HepG2 (cell line): Measurements from ENCODE around the gene RNLS. TPM values are rescaled to one million over a fixed set of nuclear protein-coding genes. Genes with fewer than 3 reads are reported as not detected.

ENCODE experiments used
- ATAC-seq: fragments of 200-7000 bp; cut with Tn5 transposase; 3 replicates; pipeline ENCODE4 v1.9.1; 2020; ENCODE audit warnings: mild to moderate bottlenecking, moderate library complexity
- BruUV-seq: library from RNA; stranded (reverse); fragments of 400-500 nt; replicated peaks from 2 replicates; lab custom pipeline; 2021; lab: Mats Ljungman, UMichigan
- CTCF ChIA-PET: fragments of 300-600 bp; formaldehyde crosslinking; extraction: SDS; loops from one replicate; lab custom pipeline; 2021; ENCODE audit warnings: low total read pairs, inconsistent platforms, low intra/inter-chr PET ratio; lab: Yijun Ruan, JAX
- POLR2A ChIA-PET: fragments of 350-600 bp; sonication (Branson Sonifier 250); formaldehyde crosslinking; loops from one replicate; lab custom pipeline; 2020; ENCODE audit warnings: antibody characterized with exemption, inconsistent platforms; lab: Yijun Ruan, JAX
- DNase-seq: peaks from one replicate; pipeline ENCODE4 v3.0.0-alpha.2; 2015; ENCODE audit warnings: low spot score
- FAIRE-seq: peaks from 3 replicates; lab custom pipeline; 2011; peaks lifted over from hg19 to GRCh38; lab: Jason Lieb, UNC
- H2AFZ ChIP-seq: one replicate; pipeline ENCODE4 v1.6.1; 2011; ENCODE audit warnings: low read length, inconsistent platforms
- H3K27ac ChIP-seq: fragments of 300-600 bp; 3 replicates; pipeline ENCODE4 v1.8.0; 2011; ENCODE audit warnings: mixed run types, mild to moderate bottlenecking, mixed read lengths, low read length, inconsistent platforms; ENCODE audit not compliant: insufficient read depth; ENCODE audit errors: extremely low read length
- H3K27me3 ChIP-seq, 2 experiments: fragments of 200-600 bp in 1 of 2; 2 replicates in 1 of 2; 3 replicates in 1 of 2; pipeline versions ENCODE4 v1.6.0 to v1.8.0; 2011; ENCODE audit warnings: low read length in 2 of 2, mild to moderate bottlenecking in 2 of 2, moderate library complexity in 2 of 2, inconsistent platforms in 1 of 2; ENCODE audit not compliant: insufficient read depth in 2 of 2, control insufficient read depth in 1 of 2
- H3K36me3 ChIP-seq, 2 experiments: fragments of 200-600 bp in 1 of 2; replicated peaks in 1 of 2; 2 replicates in 1 of 2; 3 replicates in 1 of 2; pipeline versions ENCODE4 v1.5.1 to v1.8.0; 2011; ENCODE audit warnings: low read length in 2 of 2, inconsistent platforms in 1 of 2; ENCODE audit not compliant: insufficient read depth in 2 of 2, control insufficient read depth in 1 of 2
- H3K4me1 ChIP-seq: 2 replicates; pipeline ENCODE4 v1.5.1; 2012; ENCODE audit warnings: low read length, inconsistent platforms; ENCODE audit not compliant: insufficient read depth
- H3K4me2 ChIP-seq: 2 replicates; pipeline ENCODE4 v1.6.0; 2011; ENCODE audit warnings: low read depth, low read length, inconsistent platforms
- H3K4me3 ChIP-seq, 3 experiments: fragments of 200-600 bp in 1 of 3; sonication (generic), shearing (Covaris generic) in 1 of 3; replicated peaks in 1 of 3; 2 replicates each; pipeline ENCODE4 v1.5.1; 2011 to 2016; ENCODE audit warnings: low read length in 3 of 3, inconsistent platforms in 2 of 3, low read depth in 2 of 3, mild to moderate bottlenecking in 2 of 3, control low read depth in 1 of 3, mixed read lengths in 1 of 3; ENCODE audit not compliant: insufficient read depth in 1 of 3
- H3K79me2 ChIP-seq: one replicate; pipeline ENCODE4 v1.6.1; 2011; ENCODE audit warnings: low read length, inconsistent platforms; ENCODE audit not compliant: insufficient read depth
- H3K9ac ChIP-seq: 2 replicates; pipeline ENCODE4 v1.6.0; 2011; ENCODE audit warnings: mild to moderate bottlenecking, low read depth, low read length, inconsistent platforms; ENCODE audit not compliant: insufficient read depth
- H3K9me3 ChIP-seq: 2 replicates; pipeline ENCODE4 v1.5.1; 2012; ENCODE audit warnings: mild to moderate bottlenecking, low read length
- H4K20me1 ChIP-seq: 2 replicates; pipeline ENCODE4 v1.6.0; 2011; ENCODE audit warnings: inconsistent platforms, mild to moderate bottlenecking, low read length, moderate library complexity; ENCODE audit not compliant: insufficient read depth
- DPF2 ChIP-seq: sonication (generic); formaldehyde crosslinking; IDR thresholded peaks from 2 replicates; pipeline ENCODE4 v1.4.0; 2020; ENCODE audit warnings: mild to moderate bottlenecking, low read depth, missing genetic modification reagents, borderline replicate concordance
- HNF4A ChIP-seq: sonication (generic); formaldehyde crosslinking; IDR thresholded peaks from 2 replicates; pipeline ENCODE4 v1.4.0; 2020; ENCODE audit warnings: missing genetic modification reagents
- MEIS2 ChIP-seq: sonication (generic); formaldehyde crosslinking; IDR thresholded peaks from 2 replicates; pipeline ENCODE4 v1.9.0; 2021; ENCODE audit warnings: mild to moderate bottlenecking, missing genetic modification reagents
- MLLT10 ChIP-seq: sonication (generic); formaldehyde crosslinking; IDR thresholded peaks from 2 replicates; pipeline ENCODE4 v1.4.0; 2020; ENCODE audit warnings: missing genetic modification reagents
- NR2F6 ChIP-seq, 2 experiments: IDR thresholded peaks; 2 replicates each; pipeline ENCODE4 v1.6.1; 2016; ENCODE audit warnings: antibody characterized with exemption in 1 of 2, mild to moderate bottlenecking in 1 of 2
- PCBP1 ChIP-seq: fragments of 200-400 bp; formaldehyde crosslinking; IDR thresholded peaks from 2 replicates; pipeline ENCODE4 v1.6.1; 2017; ENCODE audit warnings: mild to moderate bottlenecking, low read depth, low read length, borderline replicate concordance
- PPARG ChIP-seq: conservative IDR thresholded peaks from 2 replicates; pipeline ENCODE4 v1.6.1; 2016; ENCODE audit warnings: missing biosample characterization, missing genetic modification reagents
- PRDM15 ChIP-seq: sonication (generic); formaldehyde crosslinking; IDR thresholded peaks from 2 replicates; pipeline ENCODE4 v1.4.0; 2020; ENCODE audit warnings: missing genetic modification reagents
- ZMAT3 ChIP-seq: sonication (generic); formaldehyde crosslinking; conservative IDR thresholded peaks from 2 replicates; pipeline ENCODE4 v1.7.0; 2021; ENCODE audit warnings: missing genetic modification reagents
- ZNF101 ChIP-seq: sonication (generic); formaldehyde crosslinking; IDR thresholded peaks from 2 replicates; pipeline ENCODE4 v1.4.0; 2020; ENCODE audit warnings: mild to moderate bottlenecking, low read depth, missing genetic modification reagents, borderline replicate concordance
- WGBS: methylation state at CpG from one replicate; pipeline ENCODE4 v1.1.6; 2017; ENCODE audit warnings: low lambda C conversion rate; 5-methylcytosine and 5-hydroxymethylcytosine counted together
- in situ Hi-C: cut with HindIII; loops from 2 replicates; pipeline ENCODE4 v1.10.0; 2017; ENCODE audit warnings: low pct_unique_long_range_greater_than_20kb; ENCODE audit not compliant: extremely low pct_ligation_motif_present
- intact Hi-C: fragments of 100-400 bp; cut with micrococcal nuclease; formaldehyde crosslinking; loops from one replicate; pipeline ENCODE4 v1.10.0; 2022; ENCODE audit not compliant: unreplicated experiment
- polyA plus RNA-seq, 8 experiments: library from polyadenylated mRNA; depleted of rRNA in 3 of 8; stranded (reverse) in 7 of 8; unstranded in 1 of 8; fragments of >200 nt; fragmentation: Illumina TruSeq in 4 of 8; extraction: Trizol in 4 of 8; gene quantifications; 2 replicates each; pipeline versions ENCODE4 v1.2.1 to v1.2.3, GENCODE V29; 2011 to 2016; ENCODE audit warnings: low read depth in 4 of 8, missing spikeins in 1 of 8, mixed read lengths in 1 of 8; ENCODE audit not compliant: insufficient read depth in 1 of 8
- total RNA-seq, 5 experiments: library from RNA; depleted of rRNA; stranded (reverse); fragments of >200 nt; fragmentation: Illumina TruSeq; extraction: Trizol; gene quantifications; 2 replicates each; pipeline ENCODE4 v1.2.3, GENCODE V29; 2016; ENCODE audit warnings: low read depth in 1 of 5
- TF ChIP-seq, protein P1 (sequence below): sonication (generic); formaldehyde crosslinking; IDR thresholded peaks from 2 replicates; pipeline ENCODE4 v1.5.1; 2020; ENCODE audit warnings: missing genetic modification reagents, mild to moderate bottlenecking, borderline replicate concordance
- TF ChIP-seq, protein P2 (sequence below): sonication (generic); formaldehyde crosslinking; IDR thresholded peaks from 2 replicates; pipeline ENCODE4 v1.4.0; 2020; ENCODE audit warnings: missing genetic modification reagents

RNLS gene
- total and polyA plus RNA-seq, 2 of the 13 experiments (the other 11 are each of a cell fraction or from before 2014, with no cell fraction given), result not detected

DNA sequence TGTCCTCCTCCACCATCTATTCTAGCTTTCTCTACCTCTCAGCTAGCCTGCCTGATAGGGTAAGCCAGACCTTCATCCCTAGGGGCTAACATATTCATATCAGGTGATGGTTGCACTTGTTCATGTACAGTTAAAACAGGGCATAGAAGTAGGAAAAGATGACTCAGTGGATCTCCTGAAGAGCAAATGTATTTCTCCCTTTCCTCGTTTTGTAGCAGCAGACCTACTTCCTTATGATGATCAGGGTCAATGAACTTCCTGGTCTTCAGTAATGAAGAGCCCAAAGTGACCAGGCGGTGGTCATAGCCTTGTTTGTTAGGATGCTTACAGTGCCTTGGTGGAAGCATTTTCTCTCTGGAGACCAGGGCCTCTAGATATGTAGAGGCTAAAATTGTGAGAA is 9.8 kb upstream of the RNLS start:
- FAIRE-seq (no peak), DNase-seq (no peak), ATAC-seq (no peak)
- Histone ChIP-seq H2AFZ (no peak overlapping the region), H3K27ac (no peak overlapping the region), H3K36me3 (no peaks in the 10 kb centered on the region), H4K20me1 (no peaks in the 10 kb centered on the region), H3K79me2 (no peaks in the 10 kb centered on the region), H3K27me3 (no peaks in the 10 kb centered on the region), H3K9me3 (no peaks in the 10 kb centered on the region), H3K9ac (no peak overlapping the region), H3K4me1 (no peaks in the 10 kb centered on the region), H3K4me3 (no peak overlapping the region), H3K4me2 (no peak overlapping the region)
- ChIA-PET POLR2A (no interaction called here), CTCF (no interaction called here)
- intact Hi-C loops, result no loop called here
- BruUV-seq, result no TSS peak
- TF ChIP-seq, protein P1, sequence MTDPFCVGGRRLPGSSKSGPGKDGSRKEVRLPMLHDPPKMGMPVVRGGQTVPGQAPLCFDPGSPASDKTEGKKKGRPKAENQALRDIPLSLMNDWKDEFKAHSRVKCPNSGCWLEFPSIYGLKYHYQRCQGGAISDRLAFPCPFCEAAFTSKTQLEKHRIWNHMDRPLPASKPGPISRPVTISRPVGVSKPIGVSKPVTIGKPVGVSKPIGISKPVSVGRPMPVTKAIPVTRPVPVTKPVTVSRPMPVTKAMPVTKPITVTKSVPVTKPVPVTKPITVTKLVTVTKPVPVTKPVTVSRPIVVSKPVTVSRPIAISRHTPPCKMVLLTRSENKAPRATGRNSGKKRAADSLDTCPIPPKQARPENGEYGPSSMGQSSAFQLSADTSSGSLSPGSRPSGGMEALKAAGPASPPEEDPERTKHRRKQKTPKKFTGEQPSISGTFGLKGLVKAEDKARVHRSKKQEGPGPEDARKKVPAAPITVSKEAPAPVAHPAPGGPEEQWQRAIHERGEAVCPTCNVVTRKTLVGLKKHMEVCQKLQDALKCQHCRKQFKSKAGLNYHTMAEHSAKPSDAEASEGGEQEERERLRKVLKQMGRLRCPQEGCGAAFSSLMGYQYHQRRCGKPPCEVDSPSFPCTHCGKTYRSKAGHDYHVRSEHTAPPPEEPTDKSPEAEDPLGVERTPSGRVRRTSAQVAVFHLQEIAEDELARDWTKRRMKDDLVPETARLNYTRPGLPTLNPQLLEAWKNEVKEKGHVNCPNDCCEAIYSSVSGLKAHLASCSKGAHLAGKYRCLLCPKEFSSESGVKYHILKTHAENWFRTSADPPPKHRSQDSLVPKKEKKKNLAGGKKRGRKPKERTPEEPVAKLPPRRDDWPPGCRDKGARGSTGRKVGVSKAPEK, result no peak
- TF ChIP-seq MEIS2, result no peak
- no peak for TF ChIP-seq ZNF101 (CRISPR knock-in tag)
- no peak for TF ChIP-seq MLLT10 (CRISPR knock-in tag)
- 21% methylated on average over 2 of the region's 2 CpGs for WGBS
- in situ Hi-C loops, result no loop called here

GRCh38 chr10:88592381-88592780 is 9.3 kb upstream of the RNLS start:
- FAIRE-seq (no peak), ATAC-seq (no peak), DNase-seq (no peak)
- no peaks in the 10 kb centered on the region for H3K79me2 ChIP-seq
- intact Hi-C loops (no loop called here), in situ Hi-C loops (no loop called here)
- no peak overlapping the region for H3K4me2 ChIP-seq
- no peaks in the 10 kb centered on the region for H3K27me3 ChIP-seq
- H3K9me3 ChIP-seq, result no peaks in the 10 kb centered on the region
- no peak overlapping the region for H2AFZ ChIP-seq
- POLR2A ChIA-PET, result no interaction called here
- H3K9ac ChIP-seq, result no peak overlapping the region
- CTCF ChIA-PET, result no interaction called here
- H3K4me3 ChIP-seq, result no peak overlapping the region
- 0% methylated on average over 1 of the region's 1 CpG for WGBS
- BruUV-seq, result no TSS peak
- no peaks in the 10 kb centered on the region for H4K20me1 ChIP-seq
- no peaks in the 10 kb centered on the region for H3K4me1 ChIP-seq
- H3K36me3 ChIP-seq, result no peaks in the 10 kb centered on the region
- no peak overlapping the region for H3K27ac ChIP-seq
- TF ChIP-seq, protein P2, sequence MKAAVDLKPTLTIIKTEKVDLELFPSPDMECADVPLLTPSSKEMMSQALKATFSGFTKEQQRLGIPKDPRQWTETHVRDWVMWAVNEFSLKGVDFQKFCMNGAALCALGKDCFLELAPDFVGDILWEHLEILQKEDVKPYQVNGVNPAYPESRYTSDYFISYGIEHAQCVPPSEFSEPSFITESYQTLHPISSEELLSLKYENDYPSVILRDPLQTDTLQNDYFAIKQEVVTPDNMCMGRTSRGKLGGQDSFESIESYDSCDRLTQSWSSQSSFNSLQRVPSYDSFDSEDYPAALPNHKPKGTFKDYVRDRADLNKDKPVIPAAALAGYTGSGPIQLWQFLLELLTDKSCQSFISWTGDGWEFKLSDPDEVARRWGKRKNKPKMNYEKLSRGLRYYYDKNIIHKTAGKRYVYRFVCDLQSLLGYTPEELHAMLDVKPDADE (CRISPR knock-in tag), result no peak
- TF ChIP-seq DPF2 (CRISPR knock-in tag), result no peak
- TF ChIP-seq ZMAT3 (CRISPR knock-in tag), result no peak
- no peak for TF ChIP-seq HNF4A (CRISPR knock-in tag)
- no peak for TF ChIP-seq PCBP1
- no peak for TF ChIP-seq NR2F6 (IDR thresholded peaks at IDR 0.05)
- TF ChIP-seq NR2F6 (CRISPR knock-in tag; IDR thresholded peaks at IDR 0.05), result no peak
- no peak for TF ChIP-seq PRDM15 (CRISPR knock-in tag)
- no peak for TF ChIP-seq PPARG
